ENCODE results near the gene CLIP1.
"Not testable (repeated sequence)": the region's sequence is repeated elsewhere in the genome, so short reads cannot be mapped to it uniquely, and the experiment has no call there.

The CLIP1 gene

DNA sequence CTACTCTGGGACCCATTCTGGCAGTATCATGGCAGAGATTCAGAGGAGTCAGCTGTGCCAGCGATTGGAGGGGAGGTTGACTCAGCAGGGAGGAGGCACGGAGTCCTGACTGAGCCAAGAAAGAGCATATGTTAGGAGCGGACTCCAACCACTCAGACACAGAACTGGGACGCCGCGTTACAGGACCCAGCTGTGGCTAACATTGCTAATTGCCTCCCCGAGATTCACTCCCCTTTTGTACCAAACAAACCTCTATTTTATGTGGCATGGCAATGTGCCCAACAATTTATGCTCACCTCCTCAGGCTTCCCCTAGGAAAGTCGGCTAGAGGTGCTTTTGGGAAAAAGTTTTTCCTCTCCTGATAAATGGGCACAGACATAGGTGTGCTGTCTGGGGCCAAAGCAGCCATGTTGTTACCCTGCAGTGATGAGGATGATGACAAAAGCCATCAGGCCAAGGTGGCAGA, 15.2 kb upstream of the CLIP1 start:
- H3K4me1 ChIP-seq (ENCODE audit: control insufficient read depth, insufficient read depth, low read length, poor library complexity, severe bottlenecking) = no peaks in the 10 kb centered on the region
- no peaks in the 10 kb centered on the region for H3K9me3 ChIP-seq (ENCODE audit: control insufficient read depth, low read length)
- no peaks in the 10 kb centered on the region for H3K27me3 ChIP-seq (replicated peaks; ENCODE audit: control insufficient read depth, insufficient read depth, low read length, poor library complexity, severe bottlenecking)
- H3K4me3 ChIP-seq (ENCODE audit: insufficient read depth, low read depth, low read length, poor library complexity, severe bottlenecking) = no peak overlapping the region
- no peaks in the 10 kb centered on the region for H3K36me3 ChIP-seq (ENCODE audit: control insufficient read depth, insufficient read depth, low read length)
- H3K27ac ChIP-seq (ENCODE audit: insufficient read depth, low read length, poor library complexity, severe bottlenecking) = no peak overlapping the region
- DNase-seq = no peak

DNA sequence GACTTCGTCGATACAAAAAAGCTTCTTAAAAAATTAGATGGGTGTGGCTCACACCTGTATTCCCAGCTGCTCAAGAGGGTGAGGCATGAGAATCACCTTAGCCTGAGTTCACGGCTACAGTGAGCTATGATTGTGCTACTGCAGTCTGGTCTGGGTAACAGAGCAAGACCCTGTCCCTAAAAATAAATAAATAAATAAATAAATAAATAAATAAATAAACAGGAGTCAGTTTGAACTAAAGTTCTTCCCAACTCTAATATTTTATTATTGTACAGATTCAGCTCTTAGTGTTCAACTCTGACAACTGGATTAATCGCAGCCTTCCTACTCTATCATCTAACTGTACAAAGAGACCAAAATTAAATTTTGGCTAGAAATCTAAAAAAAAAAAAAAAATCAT, 12.7 kb upstream of the CLIP1 start:
- DNase-seq = no peak
- Histone ChIP-seq H3K36me3 (ENCODE audit: control insufficient read depth, insufficient read depth, low read length) (no peaks in the 10 kb centered on the region), H3K4me1 (ENCODE audit: control insufficient read depth, insufficient read depth, low read length, poor library complexity, severe bottlenecking) (no peaks in the 10 kb centered on the region), H3K27me3 (replicated peaks; ENCODE audit: control insufficient read depth, insufficient read depth, low read length, poor library complexity, severe bottlenecking) (no peaks in the 10 kb centered on the region), H3K27ac (ENCODE audit: insufficient read depth, low read length, poor library complexity, severe bottlenecking) (no peak overlapping the region), H3K4me3 (ENCODE audit: insufficient read depth, low read depth, low read length, poor library complexity, severe bottlenecking) (no peak overlapping the region), H3K9me3 (ENCODE audit: control insufficient read depth, low read length) (no peaks in the 10 kb centered on the region)

DNA sequence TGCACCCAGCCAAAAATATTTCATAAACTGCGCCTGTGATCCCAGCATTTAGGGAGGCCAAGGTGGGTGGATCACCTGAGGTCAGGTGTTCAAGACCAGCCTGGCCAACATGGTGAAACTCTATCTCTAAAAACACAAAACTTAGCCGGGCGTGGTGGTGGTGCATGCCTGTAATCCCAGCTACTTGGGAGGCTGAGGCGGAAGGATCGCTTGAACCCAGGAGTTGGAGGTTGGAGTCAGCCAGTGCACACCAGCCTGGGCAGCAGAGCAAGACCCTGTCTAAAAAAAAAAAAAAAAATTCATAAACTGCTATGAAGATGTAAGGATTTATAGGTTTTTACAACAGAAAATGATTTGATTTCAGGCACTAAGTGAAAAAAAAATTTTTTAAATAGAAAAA, 6.6 kb upstream of the CLIP1 start:
- H3K36me3 ChIP-seq (ENCODE audit: control insufficient read depth, insufficient read depth, low read length); H3K27me3 ChIP-seq (replicated peaks; ENCODE audit: control insufficient read depth, insufficient read depth, low read length, poor library complexity, severe bottlenecking); H3K27ac ChIP-seq (ENCODE audit: insufficient read depth, low read length, poor library complexity, severe bottlenecking); H3K9me3 ChIP-seq (ENCODE audit: control insufficient read depth, low read length); H3K4me3 ChIP-seq (ENCODE audit: insufficient read depth, low read depth, low read length, poor library complexity, severe bottlenecking); H3K4me1 ChIP-seq (ENCODE audit: control insufficient read depth, insufficient read depth, low read length, poor library complexity, severe bottlenecking); DNase-seq: not testable (repeated sequence)

DNA sequence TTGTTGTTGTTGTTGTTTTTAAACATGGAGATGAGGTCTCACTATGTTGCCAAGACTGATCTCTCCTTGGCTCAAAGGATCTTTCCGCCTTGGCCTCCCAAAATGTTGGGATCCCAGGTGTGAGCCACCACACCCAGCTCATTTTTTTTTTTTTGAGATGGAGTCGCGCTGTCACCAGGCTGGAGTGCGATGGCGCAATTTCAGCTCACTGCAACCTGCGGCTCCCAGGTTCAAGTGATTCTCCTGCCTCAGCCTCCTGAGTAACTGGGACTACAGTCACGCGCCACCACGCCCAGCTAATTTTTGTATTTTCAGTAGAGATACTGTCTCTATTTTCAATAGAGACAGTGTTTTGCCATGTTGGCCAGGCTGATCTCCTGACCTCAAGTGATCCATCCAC, 4.9 kb upstream of the CLIP1 start:
- H3K4me3 ChIP-seq (ENCODE audit: insufficient read depth, low read depth, low read length, poor library complexity, severe bottlenecking) = no peak overlapping the region
- peaks cover 8% of the 10 kb centered on the region for H3K4me1 ChIP-seq (ENCODE audit: control insufficient read depth, insufficient read depth, low read length, poor library complexity, severe bottlenecking)
- no peaks in the 10 kb centered on the region for H3K36me3 ChIP-seq (ENCODE audit: control insufficient read depth, insufficient read depth, low read length)
- no peaks in the 10 kb centered on the region for H3K27me3 ChIP-seq (replicated peaks; ENCODE audit: control insufficient read depth, insufficient read depth, low read length, poor library complexity, severe bottlenecking)
- no peaks in the 10 kb centered on the region for H3K9me3 ChIP-seq (ENCODE audit: control insufficient read depth, low read length)
- H3K27ac ChIP-seq (ENCODE audit: insufficient read depth, low read length, poor library complexity, severe bottlenecking) = no peak overlapping the region
- no peak for DNase-seq

DNA sequence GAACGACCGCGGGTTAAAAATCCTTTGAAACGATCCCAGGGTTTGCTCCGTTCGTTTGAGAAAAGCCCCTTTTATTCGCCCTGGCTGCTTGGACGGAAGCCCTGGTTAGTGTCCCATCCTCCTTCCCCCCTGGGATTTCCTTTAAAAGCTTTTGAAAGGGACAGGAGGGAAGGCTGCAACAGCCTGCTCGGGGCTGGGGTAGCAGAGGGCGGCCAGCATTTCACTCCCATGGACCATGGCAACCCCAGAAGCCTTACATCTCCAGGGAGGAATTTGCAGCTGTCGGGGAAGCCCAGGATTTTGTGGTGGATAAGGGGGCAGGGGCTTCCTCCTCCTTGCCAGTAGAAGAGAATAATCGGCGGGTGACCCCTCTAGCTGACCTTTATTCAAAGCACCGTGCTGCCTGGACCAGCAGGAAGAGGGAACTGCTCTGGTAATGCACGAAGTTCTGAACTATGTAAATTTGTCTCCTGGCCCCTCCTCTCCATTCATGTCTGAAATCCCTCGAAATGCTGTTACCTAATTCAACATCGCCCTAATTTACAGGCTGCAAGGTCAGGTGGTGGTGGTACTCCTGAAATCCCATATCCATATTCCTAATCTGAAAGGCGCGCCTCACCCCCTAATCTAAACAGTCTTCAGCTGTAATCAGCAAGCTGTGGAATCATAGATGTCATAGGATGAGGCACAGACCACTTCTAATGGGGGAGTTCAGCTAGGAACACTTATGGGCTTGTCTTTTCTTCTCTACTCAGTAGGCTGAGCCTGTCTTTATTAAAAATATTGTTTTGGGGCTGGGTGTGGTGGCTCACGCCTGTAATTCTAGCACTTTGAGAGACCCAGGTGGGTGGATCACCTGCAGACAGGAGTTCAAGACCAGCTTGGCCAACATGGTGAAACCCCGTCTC, 1.0 kb upstream of the CLIP1 start:
- Histone ChIP-seq H3K27me3 (replicated peaks; ENCODE audit: control insufficient read depth, insufficient read depth, low read length, poor library complexity, severe bottlenecking) (no peaks in the 10 kb centered on the region), H3K27ac (ENCODE audit: insufficient read depth, low read length, poor library complexity, severe bottlenecking) (peak overlapping the region; percentile 42), H3K4me1 (ENCODE audit: control insufficient read depth, insufficient read depth, low read length, poor library complexity, severe bottlenecking) (peaks cover 19% of the 10 kb centered on the region), H3K9me3 (ENCODE audit: control insufficient read depth, low read length) (no peaks in the 10 kb centered on the region), H3K4me3 (ENCODE audit: insufficient read depth, low read depth, low read length, poor library complexity, severe bottlenecking) (peak overlapping the region; percentile 65), H3K36me3 (ENCODE audit: control insufficient read depth, insufficient read depth, low read length) (no peaks in the 10 kb centered on the region)
- no peak for DNase-seq

DNA sequence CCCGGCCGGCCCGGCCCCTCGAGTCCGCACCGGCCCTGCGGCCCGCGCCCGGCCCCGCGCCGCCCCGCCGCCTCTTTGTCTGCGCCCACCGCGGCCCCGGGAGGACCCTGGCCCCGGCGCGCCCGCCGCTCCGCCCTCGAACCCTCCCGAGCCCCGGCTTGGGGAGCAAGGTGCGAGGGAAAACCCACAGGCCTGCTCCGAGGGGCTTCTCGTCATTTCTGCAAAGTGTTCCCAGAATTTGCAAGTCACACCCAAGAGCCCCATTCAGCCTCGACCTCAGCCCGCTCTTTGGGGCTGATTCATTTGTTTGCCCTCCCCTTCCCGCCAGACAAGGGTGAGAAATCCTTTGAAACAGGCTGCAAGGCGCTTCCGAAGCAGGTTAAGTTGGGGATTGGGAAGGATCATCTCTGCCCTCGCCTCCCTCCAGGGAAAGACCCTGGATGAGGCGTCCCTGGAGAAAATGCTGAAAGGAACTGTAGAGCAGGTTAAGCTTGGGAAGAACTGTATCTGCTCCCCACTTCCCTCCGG, 325 bp upstream of the CLIP1 start:
- no peaks in the 10 kb centered on the region for H3K36me3 ChIP-seq (ENCODE audit: control insufficient read depth, insufficient read depth, low read length)
- H3K9me3 ChIP-seq (ENCODE audit: control insufficient read depth, low read length) = no peaks in the 10 kb centered on the region
- H3K27me3 ChIP-seq (replicated peaks; ENCODE audit: control insufficient read depth, insufficient read depth, low read length, poor library complexity, severe bottlenecking) = no peaks in the 10 kb centered on the region
- H3K27ac ChIP-seq (ENCODE audit: insufficient read depth, low read length, poor library complexity, severe bottlenecking) = peak overlapping the region; percentile 42
- peak overlapping the region; percentile 65 for H3K4me3 ChIP-seq (ENCODE audit: insufficient read depth, low read depth, low read length, poor library complexity, severe bottlenecking)
- peaks cover 19% of the 10 kb centered on the region for H3K4me1 ChIP-seq (ENCODE audit: control insufficient read depth, insufficient read depth, low read length, poor library complexity, severe bottlenecking)
- DNase-seq = no peak

DNA sequence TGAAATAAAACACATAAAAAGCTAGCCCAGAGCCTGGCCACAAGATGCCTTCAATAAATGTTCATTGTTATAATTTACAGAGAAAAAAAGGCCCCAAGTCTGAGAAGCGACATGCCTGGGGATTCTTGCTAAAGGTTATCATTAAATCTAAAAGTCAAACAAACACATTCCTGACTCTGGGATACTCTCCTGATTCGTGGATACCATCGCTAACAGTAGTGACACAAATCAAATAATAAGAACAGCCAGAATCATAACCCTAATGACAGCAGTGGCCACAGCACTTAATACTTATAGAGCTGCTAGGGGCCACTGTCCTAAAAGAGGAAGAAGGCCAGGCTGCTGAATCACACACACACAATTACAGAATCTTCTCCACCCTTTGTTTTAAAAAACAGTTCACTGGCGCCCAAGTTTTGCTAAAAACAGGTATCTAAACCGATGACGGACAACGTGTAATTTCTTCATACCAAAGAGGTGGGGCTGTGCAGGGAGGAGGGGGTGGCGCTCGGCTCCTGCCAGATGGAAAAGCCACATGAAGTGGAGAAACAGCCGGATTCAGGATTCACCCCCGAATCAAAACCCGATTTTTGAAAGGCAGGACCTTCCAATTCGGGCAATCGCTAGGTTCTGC, 1.2 kb downstream of the CLIP1 start:
- peak overlapping the region; percentile 96 for H3K4me3 ChIP-seq (ENCODE audit: insufficient read depth, low read depth, low read length, poor library complexity, severe bottlenecking)
- DNase-seq = no peak
- H3K27me3 ChIP-seq (replicated peaks; ENCODE audit: control insufficient read depth, insufficient read depth, low read length, poor library complexity, severe bottlenecking) = no peaks in the 10 kb centered on the region
- peak overlapping the region; percentile 73 for H3K27ac ChIP-seq (ENCODE audit: insufficient read depth, low read length, poor library complexity, severe bottlenecking)
- no peaks in the 10 kb centered on the region for H3K9me3 ChIP-seq (ENCODE audit: control insufficient read depth, low read length)
- H3K36me3 ChIP-seq (ENCODE audit: control insufficient read depth, insufficient read depth, low read length) = no peaks in the 10 kb centered on the region
- H3K4me1 ChIP-seq (ENCODE audit: control insufficient read depth, insufficient read depth, low read length, poor library complexity, severe bottlenecking) = peaks cover 19% of the 10 kb centered on the region

DNA sequence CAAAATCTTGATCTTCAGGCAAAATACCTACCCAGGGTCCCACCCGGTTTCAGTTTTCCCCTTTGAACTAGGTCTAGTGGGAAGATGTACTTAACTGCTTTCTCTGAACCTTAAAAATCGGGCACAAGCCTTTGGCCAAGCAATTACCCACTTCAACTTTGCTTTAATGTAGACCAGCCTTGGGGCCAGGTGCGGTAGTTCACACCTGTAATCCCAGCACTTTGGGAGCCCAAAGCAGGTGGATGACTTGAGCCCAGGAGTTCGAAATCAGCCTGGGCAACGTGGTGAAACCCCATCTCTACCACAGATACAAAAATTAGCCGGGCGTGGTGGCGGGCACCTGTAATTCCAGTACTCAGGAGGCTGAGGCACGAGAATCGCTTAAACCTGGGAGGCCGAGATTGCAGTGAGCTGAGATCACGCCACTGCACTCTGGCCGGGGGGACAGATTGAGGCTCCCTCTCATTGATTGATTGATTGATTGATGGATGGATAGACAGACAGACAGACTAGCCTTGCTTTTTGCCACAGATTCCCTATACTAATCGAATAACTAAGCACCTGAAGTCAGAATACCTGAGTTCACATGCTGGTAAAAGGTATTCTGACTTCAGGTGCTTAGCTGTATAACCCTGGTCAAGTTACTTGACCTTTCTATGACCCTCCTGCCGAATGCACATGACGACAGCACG, 1.9 kb downstream of the CLIP1 start:
- DNase-seq = no peak
- H3K27ac ChIP-seq (ENCODE audit: insufficient read depth, low read length, poor library complexity, severe bottlenecking) = no peak overlapping the region
- no peaks in the 10 kb centered on the region for H3K9me3 ChIP-seq (ENCODE audit: control insufficient read depth, low read length)
- H3K4me1 ChIP-seq (ENCODE audit: control insufficient read depth, insufficient read depth, low read length, poor library complexity, severe bottlenecking) = peaks cover 19% of the 10 kb centered on the region
- no peaks in the 10 kb centered on the region for H3K27me3 ChIP-seq (replicated peaks; ENCODE audit: control insufficient read depth, insufficient read depth, low read length, poor library complexity, severe bottlenecking)
- H3K4me3 ChIP-seq (ENCODE audit: insufficient read depth, low read depth, low read length, poor library complexity, severe bottlenecking) = peak overlapping the region; percentile 96
- H3K36me3 ChIP-seq (ENCODE audit: control insufficient read depth, insufficient read depth, low read length) = no peaks in the 10 kb centered on the region

DNA sequence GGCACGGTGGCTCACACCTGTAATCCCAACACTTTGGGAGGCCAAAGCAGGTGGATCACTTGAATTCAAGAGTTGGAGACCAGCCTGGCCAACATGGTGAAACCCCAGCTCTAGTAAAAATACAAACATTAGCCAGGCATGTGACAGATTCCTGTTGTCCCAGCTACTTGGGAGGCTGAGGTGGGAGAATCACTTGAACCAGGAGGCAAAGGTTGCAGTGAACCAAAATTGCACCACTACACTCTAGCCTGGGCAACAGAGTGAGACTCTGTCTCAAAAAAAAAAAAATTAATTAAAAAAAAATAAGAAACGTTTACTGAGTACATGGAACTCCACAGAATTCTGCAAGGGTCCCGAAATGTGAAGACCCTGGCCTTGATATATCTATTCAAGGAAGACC, 3.4 kb downstream of the CLIP1 start:
- not testable (repeated sequence) for DNase-seq; H3K27ac ChIP-seq (ENCODE audit: insufficient read depth, low read length, poor library complexity, severe bottlenecking); H3K4me3 ChIP-seq (ENCODE audit: insufficient read depth, low read depth, low read length, poor library complexity, severe bottlenecking); H3K36me3 ChIP-seq (ENCODE audit: control insufficient read depth, insufficient read depth, low read length); H3K27me3 ChIP-seq (replicated peaks; ENCODE audit: control insufficient read depth, insufficient read depth, low read length, poor library complexity, severe bottlenecking); H3K9me3 ChIP-seq (ENCODE audit: control insufficient read depth, low read length)
- peaks cover 19% of the 10 kb centered on the region for H3K4me1 ChIP-seq (ENCODE audit: control insufficient read depth, insufficient read depth, low read length, poor library complexity, severe bottlenecking)

All from effector memory CD4-positive, alpha-beta T cell (primary cell).